ENCODE results near the gene ANK3.

ANK3 gene

DNA sequence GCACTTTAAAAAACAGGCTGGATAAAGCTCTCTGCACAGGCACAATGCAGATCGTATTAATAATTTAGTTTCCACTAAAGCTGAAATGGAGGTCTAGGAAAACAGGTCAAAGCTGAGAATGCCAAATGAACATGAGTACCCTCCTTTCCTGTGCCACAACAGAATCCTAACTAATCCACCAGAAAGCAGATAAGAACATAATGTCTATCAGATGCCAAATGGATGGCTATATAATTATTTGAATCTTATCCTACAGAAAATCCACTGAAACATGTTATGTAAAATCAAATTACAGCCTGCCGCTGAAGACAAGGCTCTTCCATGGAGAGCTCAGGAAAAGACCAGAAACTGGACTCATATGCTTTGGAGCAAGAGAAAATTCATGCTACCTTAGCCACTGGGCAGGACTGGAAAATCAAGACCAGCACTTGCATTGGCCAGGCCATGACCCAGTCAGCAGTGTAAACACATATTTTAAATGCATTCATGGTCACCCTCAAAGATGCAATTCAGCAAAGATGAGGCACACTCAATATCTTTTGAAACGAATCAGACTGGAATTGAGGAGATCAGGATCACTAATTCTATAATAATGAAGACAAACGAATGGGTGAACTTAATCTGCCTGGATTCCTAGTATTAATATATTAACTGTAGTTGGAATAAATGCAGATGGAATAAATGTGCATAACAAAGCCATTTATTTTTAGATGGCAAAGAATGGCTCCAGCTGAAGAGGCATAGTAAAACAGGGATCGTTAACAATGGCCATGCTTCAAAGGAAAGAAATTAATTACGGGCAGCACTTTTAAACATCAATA lies 13.2 kb downstream of the ANK3 start:
- no peak for DNase-seq

DNA sequence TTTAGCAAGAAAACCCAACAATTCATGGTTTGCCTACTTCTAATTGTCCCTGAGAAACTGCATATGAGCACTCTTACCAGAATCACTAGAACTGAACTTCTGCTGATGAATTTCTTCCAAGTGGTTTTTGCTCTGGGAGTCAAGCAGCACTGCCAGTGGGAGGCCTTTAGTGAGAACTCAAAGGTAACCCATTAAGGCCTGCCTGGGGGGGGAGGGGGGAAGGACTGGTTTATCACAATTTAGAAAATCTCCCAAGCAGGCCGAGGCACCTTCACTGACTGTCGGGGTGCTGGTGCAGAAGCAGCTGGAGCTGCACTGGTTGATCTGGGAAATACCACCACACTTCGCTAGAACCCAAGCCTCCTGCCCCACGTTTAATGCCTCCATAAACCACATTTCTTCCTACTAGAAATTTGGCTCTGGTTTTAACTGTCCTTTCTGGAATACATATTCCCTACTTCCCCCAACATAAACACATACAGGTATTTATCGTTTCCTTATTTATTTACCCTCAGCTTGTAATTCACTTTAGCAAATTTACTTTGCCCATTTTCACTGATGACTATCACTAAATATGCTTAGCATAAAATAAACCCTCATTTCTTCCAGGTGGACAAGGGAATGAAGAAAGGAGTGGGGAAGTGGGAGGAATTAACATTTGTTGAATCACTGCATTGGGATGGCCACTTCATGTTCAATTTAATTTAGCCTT lies 14.2 kb downstream of the ANK3 start:
- DNase-seq, result no peak

DNA sequence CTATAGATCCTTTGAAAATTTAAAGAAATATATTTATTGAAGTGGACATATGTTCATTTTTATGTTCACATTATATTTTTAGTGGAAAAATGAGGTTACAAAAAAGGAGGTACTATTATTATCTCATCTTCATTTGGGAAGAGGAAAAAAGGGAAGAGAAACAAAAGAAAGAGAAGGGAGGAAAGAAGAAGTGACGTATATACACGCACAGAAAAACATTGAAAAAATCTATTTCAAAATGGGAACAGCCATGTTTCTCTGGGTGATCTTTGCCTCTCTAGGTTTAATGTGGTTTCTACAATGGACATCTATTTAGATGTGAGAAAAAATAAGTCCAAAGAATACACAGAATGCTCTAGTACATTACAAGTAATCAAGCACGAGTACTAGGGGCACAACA lies 14.8 kb downstream of the ANK3 start:
- DNase-seq, result no peak

DNA sequence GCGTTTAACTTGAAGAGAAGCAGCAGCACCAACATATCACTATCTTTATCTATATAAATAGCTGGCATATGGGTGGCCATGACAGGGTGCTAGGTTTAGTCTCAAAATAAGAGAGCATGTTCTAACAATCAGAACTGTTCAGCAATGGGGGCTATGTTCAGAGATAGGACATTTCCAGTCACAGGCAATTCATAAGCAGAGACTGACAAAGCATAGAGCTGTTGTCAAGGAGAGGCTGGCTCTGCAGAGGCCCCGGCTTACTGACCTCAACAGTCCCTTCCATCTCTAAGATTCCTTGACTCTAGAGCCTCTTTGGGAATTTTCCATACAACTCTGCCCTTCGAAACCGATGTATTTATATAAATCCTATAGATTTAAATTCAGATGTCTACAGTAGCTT lies 17.2 kb downstream of the ANK3 start:
- no peak for DNase-seq

DNA sequence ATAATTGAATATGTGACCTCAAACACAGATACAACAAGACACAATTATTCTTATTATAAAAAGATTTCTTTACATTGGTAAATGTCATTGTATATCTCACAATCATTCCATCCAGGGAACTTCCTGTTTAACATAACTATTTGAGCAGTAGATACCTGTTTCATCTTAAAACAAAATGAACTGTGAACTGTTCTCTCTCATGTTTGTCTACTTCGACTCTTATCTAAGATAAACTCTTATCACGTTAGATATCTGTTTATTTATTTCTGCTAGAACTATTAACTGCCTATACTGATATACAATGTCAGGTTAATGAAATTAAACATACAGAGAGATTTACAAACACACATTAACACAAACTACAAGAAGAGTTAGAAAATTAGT lies 20.1 kb downstream of the ANK3 start:
- no peak for DNase-seq

DNA sequence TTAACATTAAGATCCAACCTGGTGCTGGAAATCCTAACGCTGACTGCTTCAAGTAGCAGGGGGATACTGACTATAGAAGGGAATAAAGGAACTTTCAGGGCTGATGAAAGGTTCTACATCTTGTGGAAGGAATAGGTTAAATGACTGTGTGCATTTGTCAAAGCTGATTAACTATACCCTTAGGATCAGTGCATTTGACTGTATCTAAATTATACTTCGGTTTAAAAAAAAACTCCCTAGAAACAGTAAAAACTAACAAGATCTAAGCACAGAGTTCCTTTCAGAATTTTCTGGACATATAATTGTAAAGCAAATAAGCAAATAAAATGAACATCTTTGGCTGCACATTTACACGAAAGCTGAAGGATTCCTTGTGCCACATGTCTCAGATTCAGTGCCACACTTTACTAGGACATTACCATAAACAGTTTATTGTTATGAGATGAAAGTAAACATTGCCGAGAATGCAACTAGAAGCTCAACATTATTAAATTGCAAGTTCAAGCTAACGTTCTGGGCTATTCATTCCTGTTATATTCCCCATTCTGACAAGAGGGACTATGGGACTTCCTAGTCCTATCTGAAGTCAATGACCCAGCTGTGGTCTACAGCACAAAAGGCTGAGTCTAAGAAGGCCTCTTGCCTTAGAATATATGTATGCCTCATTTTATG lies 20.7 kb downstream of the ANK3 start:
- DNase-seq, result no peak

DNA sequence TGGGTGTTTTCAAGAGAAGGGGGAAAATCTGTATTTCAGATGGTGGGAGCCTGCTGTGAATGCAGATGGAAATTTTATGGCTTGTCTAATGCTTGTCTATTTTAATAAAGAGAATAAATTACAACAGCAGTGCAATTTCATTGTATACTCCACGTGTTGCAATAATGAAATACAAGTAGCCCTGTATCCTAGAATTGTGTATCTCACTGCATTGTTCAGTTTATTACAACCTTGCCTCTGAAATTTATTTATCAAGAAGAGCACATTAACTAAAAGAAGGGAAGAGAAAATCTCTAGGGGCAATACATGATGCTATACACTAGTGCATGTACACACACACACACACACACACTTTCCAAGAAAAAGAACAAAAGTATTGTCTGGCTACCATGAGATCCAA lies 21.8 kb downstream of the ANK3 start:
- DNase-seq, result no peak

DNA sequence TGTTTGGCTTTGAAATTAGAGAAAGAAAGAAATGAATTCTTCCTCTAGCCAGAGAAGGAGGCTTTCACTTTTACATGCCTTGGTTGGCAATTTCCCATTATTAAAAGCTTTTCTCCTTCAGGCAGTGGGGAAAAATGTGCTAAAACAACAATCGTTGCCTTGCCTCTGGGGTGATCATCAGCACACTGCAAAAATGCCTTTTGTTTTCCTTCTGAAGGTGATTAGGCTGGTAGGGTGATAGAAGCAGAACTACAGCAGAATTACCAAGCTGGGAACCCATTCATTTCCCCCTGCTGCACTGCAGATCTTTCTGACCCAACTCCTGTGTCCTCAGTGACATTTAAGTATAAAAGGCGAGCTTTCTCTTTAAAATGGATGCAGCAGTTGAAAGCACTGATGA lies 22.2 kb downstream of the ANK3 start:
- no peak for DNase-seq

DNA sequence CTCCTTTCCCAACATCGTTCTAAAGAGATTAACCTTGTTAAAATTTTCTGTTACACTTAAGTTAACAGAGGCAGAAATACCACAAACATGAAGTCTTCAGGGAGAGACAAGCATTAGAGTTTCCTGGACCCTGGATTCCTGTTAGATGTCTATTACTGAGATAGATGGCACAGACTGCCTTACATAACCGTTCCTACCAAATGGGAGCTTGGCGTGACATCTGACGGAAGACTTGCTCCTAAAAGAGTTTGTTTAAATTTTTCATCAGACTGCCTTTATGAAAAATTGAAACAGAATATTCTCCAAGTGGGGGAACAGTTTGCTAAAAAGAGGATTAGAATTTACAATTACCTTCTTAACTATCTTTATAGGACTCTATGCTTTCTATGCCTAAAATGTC lies 22.7 kb downstream of the ANK3 start:
- no peak for DNase-seq

DNA sequence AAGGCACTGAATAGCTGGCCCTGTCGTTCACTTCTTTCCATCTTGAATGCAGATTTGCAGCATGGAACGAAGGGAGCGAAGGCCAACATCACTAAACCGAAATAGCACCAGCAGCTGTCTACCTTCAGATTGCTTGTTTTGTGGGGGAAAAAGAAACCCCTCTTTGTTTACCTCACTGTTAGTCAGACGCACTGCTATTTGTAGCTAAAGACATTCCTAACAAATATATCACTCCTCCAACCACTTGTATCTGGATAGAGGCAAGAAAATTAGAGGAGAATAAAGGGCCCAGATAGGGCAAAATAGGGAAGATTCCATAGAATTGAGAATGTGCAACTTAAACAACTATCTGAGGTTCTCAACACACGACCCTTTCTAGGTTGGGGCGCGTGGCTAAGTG lies 26.5 kb downstream of the ANK3 start:
- DNase-seq, result no peak

DNA sequence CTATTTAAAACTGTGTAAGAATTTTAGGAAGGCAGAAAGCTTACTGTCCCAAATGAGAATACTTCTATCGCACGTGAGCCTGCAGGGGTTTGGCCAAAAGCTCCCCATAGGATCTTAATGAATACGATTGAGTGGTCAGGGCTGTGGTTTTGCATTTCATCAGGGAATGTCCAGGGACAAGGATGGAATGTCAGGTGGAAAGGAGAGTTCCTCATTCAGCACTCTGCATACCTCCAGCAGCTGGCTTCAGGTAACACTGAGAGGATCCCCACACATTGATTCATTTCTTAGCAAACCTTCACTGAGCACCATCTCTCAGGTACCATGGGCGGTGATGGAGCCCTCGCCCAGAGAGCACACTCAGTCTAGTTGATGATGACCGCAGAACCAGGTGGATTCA lies 27.2 kb downstream of the ANK3 start:
- DNase-seq, result no peak

DNA sequence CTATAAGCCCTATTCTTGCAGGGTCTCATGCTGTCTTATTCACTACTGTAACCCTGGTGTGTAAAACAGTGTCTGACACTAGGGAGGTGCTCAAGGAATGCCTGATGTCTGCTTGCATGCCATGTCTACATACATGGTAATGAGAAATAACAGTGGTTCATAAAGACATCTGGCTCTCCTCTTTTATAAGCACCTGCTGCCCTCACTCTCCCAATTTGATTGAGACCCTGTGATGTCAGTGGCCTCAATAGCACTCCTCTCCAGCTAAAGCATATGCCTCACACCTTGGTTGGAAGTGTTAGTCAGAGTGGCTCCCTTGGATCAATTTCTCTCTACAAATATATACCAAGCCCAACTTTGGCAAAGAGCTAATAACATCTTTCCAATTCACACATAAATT lies 30.6 kb downstream of the ANK3 start:
- no peak for DNase-seq

DNA sequence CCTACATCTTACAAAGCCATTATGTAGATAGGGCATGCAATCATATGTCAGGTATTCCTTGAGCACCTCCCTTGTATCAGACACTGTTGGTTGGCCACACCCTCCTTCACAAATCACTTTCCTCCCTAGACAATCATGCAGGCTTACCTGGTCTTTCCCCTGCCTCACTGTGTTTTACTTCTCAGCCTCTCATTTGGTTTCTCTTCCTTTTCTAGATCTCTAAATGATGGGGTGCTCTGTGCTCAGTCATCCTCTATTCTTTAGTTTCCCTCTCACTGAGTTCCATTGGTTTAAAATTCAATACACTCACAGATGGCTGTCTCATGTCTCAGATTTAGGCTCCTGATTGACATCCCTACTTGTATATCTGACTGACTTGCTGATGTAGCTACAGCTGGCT lies 31.4 kb downstream of the ANK3 start:
- no peak for DNase-seq

DNA sequence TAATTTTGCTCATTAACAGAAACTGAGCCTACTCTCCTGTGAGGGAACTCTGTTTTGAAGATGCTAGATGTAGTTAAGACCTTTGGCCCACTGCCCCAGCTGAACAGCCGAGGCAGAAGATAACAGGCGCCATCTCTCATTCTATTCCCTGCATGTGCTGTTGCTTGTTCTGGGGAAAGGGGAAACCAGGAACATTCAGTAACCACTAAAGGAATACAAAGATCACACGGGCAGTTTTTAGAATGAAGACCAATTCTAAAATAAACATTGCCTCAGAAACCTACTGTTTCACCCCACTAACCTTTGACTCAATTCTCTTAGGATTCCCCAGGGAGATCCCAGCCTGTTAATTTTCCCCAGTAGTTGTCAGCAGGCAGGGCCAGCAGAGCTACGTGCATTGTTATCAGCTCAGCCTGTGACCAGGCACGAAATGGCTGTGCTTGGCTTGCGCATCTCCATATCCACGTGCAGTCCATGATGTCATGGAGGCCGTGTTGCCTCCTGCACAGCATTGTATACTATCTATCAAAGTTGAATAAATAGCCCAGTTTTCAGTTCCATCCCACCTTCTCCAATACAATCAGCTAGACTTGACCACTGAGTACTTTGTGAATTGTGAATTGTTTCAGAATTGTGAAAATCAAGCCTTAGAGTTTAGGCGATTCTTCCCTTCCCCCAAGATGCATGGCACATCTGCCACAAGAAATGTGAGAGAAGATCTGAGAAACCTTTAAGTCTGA lies 36.0 kb downstream of the ANK3 start:
- no peak for DNase-seq

DNA sequence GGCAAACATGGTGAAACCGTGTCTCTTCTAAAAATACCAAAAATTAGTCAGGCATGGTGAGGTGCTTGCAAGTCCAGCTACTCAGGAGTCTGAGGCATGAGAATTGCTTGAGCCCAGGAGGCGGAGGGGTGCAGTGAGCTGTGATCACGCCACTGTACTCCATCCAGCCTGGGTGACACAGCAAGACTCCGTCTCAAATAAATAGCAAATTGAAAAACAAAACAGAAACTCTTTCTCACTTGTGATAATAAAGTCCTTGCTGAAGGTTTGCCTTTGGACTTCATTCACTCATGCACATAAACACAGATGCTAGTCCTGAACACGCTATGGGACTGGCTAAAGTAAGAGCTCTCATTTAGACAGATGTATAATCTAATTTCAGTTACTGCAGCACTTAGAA lies 37.6 kb downstream of the ANK3 start:
- DNase-seq, result no peak

DNA sequence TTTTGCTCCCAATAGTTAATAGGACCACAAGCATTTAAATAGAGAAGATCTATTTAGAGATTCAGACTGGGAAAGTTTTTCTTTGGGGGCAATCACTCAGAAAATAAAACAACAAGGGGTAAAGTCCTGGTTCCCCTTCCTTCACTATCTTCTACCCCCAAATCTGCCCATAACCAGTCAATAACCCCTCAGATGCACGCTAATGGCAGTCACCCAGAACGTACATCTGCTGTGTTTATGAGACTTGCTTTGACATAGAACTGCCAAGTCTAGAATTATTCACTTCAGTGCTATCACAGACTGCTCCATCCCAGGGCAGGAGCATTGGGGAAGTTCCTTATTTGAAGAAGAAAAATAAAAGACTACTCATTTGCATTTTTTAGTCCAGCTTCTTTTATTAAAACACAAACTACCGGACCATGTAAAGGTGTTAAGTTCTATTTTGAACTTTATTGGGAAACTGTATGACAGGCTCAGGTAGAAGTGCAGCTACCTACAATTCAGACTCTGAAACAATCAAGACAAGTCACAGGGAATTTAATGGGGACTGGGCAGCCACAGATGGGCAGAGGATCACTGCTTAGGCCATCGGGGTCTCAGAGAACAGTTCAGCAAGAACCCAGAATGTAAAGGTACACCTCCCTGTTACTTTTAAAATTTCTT lies 38.4 kb downstream of the ANK3 start:
- no peak for DNase-seq

DNA sequence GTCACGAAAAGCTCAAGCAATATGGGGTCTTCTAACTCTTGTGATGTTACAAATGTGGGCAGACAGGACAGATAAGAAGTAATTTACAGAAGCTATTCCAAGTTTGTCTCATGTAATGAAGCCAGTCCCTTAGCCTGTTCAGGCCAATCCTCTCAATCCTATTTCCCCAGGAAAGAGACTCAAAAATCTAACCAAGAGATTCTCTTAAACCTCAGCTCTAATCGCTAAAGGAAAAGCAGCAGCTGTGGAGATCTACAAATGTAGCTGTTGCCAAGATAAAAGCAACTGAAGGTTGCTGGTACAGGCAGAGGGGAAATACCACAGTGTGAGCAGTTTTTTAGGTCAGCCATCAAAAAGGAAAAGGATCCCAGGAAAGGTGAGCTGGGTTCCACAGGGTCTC lies 39.3 kb downstream of the ANK3 start:
- no peak for DNase-seq

DNA sequence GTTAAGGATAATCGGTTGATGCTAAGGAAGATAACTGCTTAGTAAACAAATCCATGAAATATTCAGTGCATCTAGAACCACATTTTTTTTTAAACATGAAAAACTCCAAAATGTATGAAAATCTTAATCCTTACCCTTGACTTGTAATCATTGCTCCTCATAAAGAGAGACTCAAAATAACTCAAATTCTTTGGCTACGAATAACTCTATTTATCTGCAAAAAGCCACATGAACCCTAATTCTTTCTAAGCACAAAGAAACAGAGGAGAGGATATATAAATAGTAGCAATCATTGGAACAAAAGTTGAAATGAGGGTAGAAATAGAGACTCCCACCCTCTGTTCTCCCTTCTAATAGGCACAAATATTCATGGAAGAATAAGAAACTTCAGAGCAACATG lies 40.2 kb downstream of the ANK3 start:
- no peak for DNase-seq

DNA sequence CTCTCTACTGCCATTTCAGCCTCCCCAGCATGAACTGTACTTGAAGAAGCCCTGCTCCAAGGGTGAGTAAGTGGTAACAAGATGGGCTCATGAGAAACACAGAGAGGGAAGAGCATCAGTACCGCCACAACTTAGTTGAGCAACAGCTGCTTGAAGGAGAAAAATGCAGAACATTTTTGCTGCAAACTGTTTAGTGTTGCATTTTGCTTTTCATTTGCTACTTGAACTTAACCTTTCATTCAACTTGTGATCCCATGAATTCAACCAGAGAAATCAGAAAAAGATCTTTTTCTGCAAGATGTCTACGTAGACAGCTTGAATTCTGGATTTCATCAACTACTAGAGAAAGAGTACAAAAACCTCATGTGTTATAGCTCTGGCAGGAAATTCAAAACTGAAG lies 40.7 kb downstream of the ANK3 start:
- DNase-seq, result no peak

DNA sequence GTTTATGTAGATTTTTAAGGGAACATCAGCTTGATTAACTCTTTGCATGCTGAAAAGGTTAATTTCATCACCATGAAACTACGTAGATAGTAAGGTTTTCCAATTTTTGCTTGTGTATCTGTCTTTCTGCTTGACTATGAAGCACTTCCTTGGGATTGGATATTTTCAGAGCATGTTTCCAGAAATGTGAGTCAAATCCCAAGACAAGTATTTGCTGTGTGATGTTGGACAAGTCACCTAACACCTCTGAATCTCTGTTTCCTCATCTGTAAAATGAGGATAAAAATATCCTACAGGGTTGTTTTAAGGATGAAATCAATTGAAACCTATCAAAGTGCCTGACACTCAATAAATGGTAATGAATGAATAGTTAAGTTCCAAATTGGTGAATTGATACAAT lies 42.4 kb downstream of the ANK3 start:
- no peak for DNase-seq

DNA sequence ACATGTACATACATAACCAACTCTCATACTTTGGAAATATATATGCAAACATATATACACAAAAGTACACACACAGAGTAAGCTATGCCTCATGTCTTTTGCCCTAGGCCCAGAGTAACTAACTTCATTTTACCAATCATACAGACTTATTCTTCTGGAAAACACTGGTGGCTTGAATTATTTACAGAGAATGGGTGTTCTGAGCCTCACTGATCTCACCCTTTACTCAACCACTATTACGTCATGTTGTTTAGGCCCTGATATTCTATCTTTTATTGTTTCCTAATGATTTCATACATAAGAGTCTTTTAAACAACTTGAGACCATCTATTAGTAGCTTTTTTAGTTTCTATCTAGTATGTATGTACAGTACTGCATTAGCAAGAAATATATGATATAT lies 43.0 kb downstream of the ANK3 start:
- no peak for DNase-seq

DNA sequence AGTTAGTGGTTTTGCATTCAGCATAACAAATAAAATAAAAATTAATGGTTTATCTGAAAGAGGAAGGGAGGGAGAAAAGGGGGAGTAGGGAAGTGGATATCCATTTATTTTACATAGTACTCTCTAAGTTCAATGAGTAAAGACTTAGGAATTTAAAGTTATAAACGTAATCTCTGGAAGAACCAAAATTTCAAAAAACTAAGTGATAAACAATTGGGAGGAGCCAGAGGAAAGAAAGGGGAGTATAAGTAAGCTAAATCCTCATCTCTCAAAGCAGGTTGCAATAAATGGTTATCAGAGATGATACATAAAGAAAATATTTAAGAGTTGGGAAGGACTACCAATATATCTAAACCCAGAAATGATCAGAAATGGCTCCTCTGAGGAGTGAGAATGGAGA lies 46.4 kb downstream of the ANK3 start:
- DNase-seq, result no peak

DNA sequence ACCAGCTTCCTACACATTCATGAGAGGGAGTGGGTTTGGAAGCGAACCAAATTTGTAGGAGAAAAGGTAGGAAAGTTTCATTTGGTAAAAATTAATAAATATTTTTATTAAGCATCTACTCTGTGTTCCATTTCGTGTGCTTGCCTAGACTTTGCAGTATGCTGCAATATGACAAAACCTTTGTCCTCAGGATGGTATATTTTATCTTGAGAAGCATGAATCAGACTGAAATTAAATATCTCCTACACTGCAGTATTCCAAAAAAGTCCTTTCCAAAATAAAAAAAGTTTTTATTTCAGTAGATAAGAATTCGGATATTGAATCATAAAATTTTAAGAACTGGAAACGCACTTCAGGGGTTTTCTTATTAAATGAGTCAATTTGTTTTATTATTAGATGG lies 47.7 kb downstream of the ANK3 start:
- no peak for DNase-seq
